ENCODE results near the gene IFNA17. TPM values are rescaled to one million over a fixed set of nuclear protein-coding genes. Genes with fewer than 3 reads are reported as not detected.
"Not testable (repeated sequence)": the region's sequence is repeated elsewhere in the genome, so short reads cannot be mapped to it uniquely, and the experiment has no call there.

Gene IFNA17
- total RNA-seq, 1 experiment from 2014 or later = not detected

DNA sequence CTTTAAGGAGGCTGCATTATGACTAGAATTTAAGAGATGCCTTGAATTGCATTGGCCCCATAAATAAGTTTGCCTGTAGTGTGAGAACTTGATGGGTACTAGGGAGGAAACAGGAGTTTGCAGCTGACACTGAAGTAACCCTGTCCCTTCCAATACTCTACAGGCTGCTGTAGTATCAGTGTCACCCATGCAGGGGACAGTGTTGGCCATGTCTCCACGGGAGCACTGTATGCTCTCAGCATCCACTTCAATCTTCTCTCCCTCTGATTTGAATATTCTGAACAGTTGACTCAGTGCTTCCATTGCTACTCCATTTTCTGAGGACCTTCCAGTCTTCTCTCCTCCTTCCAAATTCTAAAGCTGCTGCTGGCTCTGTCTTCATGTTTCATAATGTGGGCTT is 23.2 kb upstream of the IFNA17 start:
- no peak overlapping the region for H3K4me3 Mint-ChIP-seq (ENCODE audit: low read depth, unreplicated experiment)
- BruUV-seq (replicated peaks) = no TSS peak
- H3K9me3 Mint-ChIP-seq (ENCODE audit: low read depth, unreplicated experiment) = no peaks in the 10 kb centered on the region
- H3K4me1 Mint-ChIP-seq (ENCODE audit: low read depth, unreplicated experiment) = peaks cover 16% of the 10 kb centered on the region
- TF ChIP-seq, protein P1, sequence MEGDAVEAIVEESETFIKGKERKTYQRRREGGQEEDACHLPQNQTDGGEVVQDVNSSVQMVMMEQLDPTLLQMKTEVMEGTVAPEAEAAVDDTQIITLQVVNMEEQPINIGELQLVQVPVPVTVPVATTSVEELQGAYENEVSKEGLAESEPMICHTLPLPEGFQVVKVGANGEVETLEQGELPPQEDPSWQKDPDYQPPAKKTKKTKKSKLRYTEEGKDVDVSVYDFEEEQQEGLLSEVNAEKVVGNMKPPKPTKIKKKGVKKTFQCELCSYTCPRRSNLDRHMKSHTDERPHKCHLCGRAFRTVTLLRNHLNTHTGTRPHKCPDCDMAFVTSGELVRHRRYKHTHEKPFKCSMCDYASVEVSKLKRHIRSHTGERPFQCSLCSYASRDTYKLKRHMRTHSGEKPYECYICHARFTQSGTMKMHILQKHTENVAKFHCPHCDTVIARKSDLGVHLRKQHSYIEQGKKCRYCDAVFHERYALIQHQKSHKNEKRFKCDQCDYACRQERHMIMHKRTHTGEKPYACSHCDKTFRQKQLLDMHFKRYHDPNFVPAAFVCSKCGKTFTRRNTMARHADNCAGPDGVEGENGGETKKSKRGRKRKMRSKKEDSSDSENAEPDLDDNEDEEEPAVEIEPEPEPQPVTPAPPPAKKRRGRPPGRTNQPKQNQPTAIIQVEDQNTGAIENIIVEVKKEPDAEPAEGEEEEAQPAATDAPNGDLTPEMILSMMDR (IDR thresholded peaks at IDR 0.05; ENCODE audit: unreplicated experiment) = no peak
- intact Hi-C loops (cut with micrococcal nuclease; ENCODE audit: unreplicated experiment) = loop anchor here (2.0 to 5.0 kb wide), 2 partner anchors 56 to 538 kb away; partner anchors contain the start of gene IFNA5
- CTCF ChIA-PET = interaction anchor here (0.9 kb wide), 1 partner anchor 183 kb away, joined by 3 read pairs; no protein-coding TSS in a partner anchor
- DNase-seq = no peak
- H3K27me3 Mint-ChIP-seq (ENCODE audit: unreplicated experiment) = peaks cover 3% of the 10 kb centered on the region
- no peak overlapping the region for H3K27ac Mint-ChIP-seq (ENCODE audit: unreplicated experiment)
- H3K36me3 Mint-ChIP-seq (ENCODE audit: insufficient read depth, unreplicated experiment) = no peaks in the 10 kb centered on the region

DNA sequence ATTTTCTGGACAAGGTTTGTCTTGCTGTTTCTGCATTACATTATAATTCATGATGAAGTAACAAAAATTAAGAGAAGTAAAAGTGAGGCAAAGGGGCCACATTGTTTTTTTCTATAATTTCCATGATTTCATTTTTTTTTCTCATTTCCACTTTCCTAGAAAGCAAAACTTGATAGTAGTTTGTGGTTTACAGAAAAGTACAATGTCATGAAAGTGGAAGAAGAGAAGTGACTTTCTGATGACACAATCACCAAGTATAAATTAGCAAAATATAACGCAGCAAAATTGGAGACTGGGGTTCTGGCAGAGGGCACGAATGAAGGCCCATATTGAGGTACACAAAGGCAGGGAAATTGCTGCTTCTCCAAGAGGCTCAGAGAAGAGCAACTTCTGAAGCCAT is 16.8 kb upstream of the IFNA17 start:
- Mint-ChIP-seq H3K36me3 (ENCODE audit: insufficient read depth, unreplicated experiment) (no peaks in the 10 kb centered on the region), H3K27me3 (ENCODE audit: unreplicated experiment) (no peaks in the 10 kb centered on the region), H3K4me3 (ENCODE audit: low read depth, unreplicated experiment) (no peak overlapping the region), H3K4me1 (ENCODE audit: low read depth, unreplicated experiment) (no peaks in the 10 kb centered on the region), H3K27ac (ENCODE audit: unreplicated experiment) (no peak overlapping the region), H3K9me3 (ENCODE audit: low read depth, unreplicated experiment) (no peaks in the 10 kb centered on the region)
- TF ChIP-seq, protein P1 (IDR thresholded peaks at IDR 0.05; ENCODE audit: unreplicated experiment) = no peak
- CTCF ChIA-PET = no interaction called here
- DNase-seq = no peak
- intact Hi-C loops (cut with micrococcal nuclease; ENCODE audit: unreplicated experiment) = no loop called here
- BruUV-seq (replicated peaks) = no TSS peak

DNA sequence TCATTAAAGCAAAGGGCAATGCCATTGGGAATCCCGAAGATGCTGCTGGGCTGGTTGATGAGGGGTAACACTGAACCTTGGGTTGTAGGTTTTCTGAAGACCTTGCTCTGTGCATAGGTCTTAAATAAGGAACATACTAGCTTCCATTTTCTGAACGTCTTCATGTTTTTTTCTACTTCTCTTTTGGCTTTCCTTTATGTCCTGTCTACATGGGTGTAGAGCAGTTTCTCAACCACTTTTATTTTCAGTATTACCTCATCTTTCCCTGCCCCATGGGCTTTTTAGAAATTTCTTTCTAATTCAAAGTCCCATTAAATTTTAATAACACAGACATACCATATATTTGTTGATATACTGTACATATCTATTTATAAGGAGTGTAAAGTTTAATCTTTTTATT is 11.9 kb upstream of the IFNA17 start, which contains the start of gene IFNA14:
IFNA14 (minus strand) TSS at position 95 of the 400 bp plus-strand sequence; CDS start at position 25, 70 bp downstream.
- TF ChIP-seq, protein P1 (IDR thresholded peaks at IDR 0.05; ENCODE audit: unreplicated experiment) = no peak
- Mint-ChIP-seq H3K9me3 (ENCODE audit: low read depth, unreplicated experiment) (no peaks in the 10 kb centered on the region), H3K27me3 (ENCODE audit: unreplicated experiment) (no peaks in the 10 kb centered on the region), H3K4me1 (ENCODE audit: low read depth, unreplicated experiment) (peaks cover 8% of the 10 kb centered on the region), H3K27ac (ENCODE audit: unreplicated experiment) (no peak within 1 kb of the TSS), H3K4me3 (ENCODE audit: low read depth, unreplicated experiment) (no peak within 1 kb of the TSS), H3K36me3 (ENCODE audit: insufficient read depth, unreplicated experiment) (no peaks in the 10 kb centered on the region)
- CTCF ChIA-PET = no interaction called here
- DNase-seq = no peak
- BruUV-seq (replicated peaks) = no TSS peak
- intact Hi-C loops (cut with micrococcal nuclease; ENCODE audit: unreplicated experiment) = loop anchor here (5.0 to 10.0 kb wide), 2 partner anchors 195 to 547 kb away; no protein-coding TSS in a partner anchor

DNA sequence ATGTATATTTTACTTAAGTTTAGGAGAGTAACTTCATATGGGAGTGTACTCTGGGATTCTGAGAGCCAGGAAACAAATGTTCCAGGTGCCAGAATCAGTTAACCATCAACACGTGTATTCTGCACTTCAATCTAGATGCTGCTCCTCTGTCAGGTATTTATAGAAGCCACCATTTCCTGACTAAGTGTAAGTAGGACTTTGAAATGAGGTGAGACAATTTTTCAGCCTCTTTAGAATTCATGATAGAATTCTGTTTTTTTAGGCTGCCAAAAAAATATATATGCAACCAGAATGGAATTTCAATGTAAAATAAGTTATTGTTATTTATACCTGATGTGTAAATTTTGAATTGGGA is 8.3 kb upstream of the IFNA17 start:
- H3K9me3 Mint-ChIP-seq (ENCODE audit: low read depth, unreplicated experiment); H3K4me3 Mint-ChIP-seq (ENCODE audit: low read depth, unreplicated experiment); H3K27ac Mint-ChIP-seq (ENCODE audit: unreplicated experiment); DNase-seq; H3K27me3 Mint-ChIP-seq (ENCODE audit: unreplicated experiment); H3K4me1 Mint-ChIP-seq (ENCODE audit: low read depth, unreplicated experiment); BruUV-seq (replicated peaks); H3K36me3 Mint-ChIP-seq (ENCODE audit: insufficient read depth, unreplicated experiment): not testable (repeated sequence)
- CTCF ChIA-PET = interaction anchor here (1.0 to 1.6 kb wide), 4 partner anchors 90 to 552 kb away, joined by 3 to 5 read pairs (median 4); no protein-coding TSS in a partner anchor
- intact Hi-C loops (cut with micrococcal nuclease; ENCODE audit: unreplicated experiment) = loop anchor here (5.0 to 10.0 kb wide), 2 partner anchors 198 to 551 kb away; no protein-coding TSS in a partner anchor
